DMS53 treated with DMSO at 0.1 percent for 48 hours (cell line): ENCODE measurements around the gene RCAN1.

Source experiments
- DNase-seq: peaks from one replicate; lab custom pipeline; 2025; ENCODE audit not compliant: unreplicated experiment; lab: John Stamatoyannopoulos, UW

RCAN1 gene

DNA sequence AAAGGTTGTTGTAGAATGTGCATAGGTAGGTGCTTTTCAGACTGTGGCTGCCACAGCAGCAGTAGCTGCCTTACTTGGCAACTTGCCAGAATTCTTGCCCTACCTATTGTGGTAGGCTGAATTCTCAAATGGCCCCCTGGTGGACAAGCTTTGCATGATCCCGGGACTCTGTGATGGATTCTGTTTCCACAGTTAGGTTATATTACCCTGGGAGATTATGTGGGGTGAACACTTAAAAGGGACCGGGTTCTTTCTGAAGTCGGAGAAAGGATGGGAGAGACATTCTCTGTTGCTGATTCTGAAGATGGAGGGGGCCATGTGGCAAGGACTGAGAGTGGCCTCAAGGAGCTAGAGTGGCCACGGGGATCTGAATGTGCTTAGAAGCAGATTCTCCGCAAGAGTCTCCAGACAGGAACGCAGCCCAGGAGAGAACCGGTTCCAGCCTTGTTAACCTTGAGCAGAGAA, 70.8 kb downstream of the RCAN1 start:
- DNase-seq: peak; percentile 64

DNA sequence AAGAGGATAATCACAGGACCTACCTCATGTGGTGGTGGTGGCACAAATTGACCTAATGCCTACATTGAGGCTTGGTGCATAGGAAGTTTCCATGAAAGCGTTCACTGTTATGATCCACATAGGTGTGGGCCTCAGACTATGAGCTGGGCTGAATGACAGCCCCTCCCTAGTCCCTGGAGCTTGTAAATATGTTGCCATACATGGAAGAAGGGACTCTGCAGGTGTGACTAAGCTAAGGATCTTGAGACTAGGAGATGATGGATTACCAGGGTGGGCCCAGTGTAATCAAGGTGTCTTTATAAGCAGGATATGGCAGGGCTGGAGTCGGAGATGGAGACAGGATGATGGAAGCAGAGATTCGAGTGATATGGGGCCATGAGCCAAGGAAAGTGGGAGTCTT, 71.9 kb downstream of the RCAN1 start:
- no peak for DNase-seq

DNA sequence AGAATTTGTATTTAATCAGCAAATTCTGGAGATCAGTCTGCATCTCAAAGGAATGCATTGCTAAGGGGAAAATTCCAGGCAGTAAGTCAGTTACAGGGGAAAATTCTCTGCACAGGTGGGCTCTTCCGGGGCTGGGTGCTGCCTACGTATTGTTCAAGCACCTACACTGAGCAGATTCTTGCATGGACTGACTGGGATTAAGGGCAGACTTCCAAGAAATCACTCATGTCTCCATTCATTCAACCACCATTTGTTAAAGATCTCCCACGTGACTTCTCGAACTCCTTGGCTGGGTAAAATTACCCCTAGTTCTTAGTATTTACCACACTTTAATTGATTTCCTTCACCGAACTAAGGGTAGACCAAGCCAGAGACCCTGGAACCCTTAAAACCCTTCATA, 74.7 kb downstream of the RCAN1 start:
- no peak for DNase-seq

DNA sequence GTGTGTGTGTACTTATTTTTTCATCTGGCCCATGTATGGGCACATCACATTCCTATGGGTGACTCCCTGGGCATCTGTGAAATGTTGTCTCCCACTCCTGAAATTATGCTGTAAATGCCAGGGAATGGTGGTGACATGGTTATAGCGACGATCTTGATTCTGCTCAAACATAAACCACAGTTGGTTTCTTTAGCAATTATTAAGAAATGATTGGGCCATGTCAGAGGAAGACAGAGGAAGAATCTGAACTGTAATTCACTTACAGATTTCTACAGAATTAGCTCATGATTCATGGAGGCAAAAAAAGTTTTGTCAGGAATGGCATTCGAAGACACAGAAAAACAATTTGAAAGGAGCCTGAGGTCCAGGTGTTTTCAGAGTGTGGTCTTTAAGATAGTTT, 77.1 kb downstream of the RCAN1 start:
- DNase-seq: no peak

DNA sequence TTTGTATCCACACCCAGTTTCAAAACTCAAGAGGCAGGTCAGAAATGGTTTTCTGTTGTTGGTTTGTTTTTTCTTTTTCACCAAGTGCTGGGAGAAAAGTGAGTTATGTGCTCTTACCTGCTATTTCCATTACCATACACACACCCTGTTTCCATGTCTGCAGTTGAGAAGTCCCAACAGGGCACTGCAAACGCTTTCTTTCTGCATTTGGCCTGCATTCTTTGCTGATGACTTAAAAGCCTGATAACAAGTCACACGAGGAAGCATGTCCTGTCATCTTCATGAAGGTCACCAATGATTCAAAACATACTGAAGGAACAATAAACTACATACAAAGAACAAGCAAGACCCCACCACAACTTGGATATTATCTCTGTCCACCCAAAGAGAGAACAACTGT, 78.1 kb downstream of the RCAN1 start:
- DNase-seq: no peak

DNA sequence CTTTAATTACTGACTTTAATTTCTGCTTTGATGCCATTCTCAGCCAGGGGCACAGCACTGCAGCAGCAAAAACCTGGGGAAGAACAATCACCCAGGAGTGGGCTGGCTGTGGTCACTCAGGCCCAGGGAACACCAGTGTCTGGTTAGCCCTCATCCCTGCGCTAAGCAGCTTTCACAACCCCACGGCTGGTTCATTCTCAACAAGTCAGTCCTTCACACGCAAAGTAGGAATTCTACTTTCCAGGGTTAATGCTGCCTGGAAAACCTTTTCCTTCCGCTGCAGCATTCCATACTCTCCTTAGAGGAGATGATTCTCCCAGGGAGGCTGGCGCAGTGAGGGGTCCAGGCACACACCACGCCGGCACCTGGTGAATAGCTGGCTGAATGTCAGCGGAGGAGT, 78.6 kb downstream of the RCAN1 start:
- no peak for DNase-seq

DNA sequence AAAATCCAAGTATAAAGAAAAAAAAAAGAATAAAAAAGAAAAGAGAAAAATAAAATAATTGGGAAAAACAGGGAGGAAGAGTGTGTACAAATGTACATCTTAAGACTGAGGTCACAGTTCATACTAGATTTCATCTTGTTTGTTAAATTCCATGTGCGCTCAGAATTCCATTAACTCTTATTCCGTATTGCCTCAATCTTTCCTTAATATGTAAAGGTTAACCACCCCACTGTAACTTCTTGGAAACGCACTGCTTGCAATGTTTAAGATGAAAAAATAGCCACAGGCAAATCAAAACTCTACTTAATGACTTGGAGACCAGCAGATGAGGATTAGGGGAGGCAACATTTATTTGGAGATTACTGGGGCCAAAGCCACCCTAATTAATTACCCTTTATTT, 79.0 kb downstream of the RCAN1 start:
- no peak for DNase-seq

DNA sequence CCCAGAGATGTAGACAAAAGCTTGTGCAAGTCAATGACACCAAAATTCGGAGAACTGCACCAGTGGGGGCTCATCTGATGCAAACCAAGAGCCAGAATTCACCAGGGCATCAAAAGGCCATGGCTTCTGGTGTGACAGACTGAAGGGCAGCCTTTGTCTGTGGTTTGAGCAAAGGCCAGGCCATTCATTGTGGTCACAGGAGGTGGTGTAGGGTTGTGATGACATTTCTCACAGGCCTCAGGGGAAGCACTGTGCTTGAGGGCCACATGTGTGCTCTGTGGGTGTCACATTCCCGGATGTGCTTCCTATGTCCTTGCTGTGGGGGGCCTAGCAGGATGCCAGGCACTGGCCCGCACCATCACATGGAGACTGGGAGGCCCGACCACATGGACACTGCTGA, 80.4 kb downstream of the RCAN1 start:
- no peak for DNase-seq

DNA sequence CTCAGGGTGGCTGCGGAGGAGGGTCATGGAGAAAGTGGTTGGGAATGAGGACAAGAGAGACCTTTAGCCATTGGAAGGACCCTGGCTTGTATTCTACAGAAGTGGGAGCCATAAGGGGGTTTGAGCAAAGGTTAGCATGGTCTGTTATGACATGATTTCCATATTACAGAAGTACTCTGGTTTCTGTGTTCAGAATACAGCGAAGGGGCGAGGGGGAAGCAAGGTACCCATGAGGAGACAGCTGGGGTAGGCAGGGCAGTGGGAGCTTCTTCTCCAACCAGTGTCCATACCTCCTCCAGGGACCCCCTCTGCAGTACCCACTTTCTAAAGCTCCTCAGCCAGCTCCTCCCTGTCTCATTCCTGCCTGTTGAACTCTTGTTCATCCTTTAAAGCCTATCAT, 81.0 kb downstream of the RCAN1 start:
- DNase-seq: no peak

DNA sequence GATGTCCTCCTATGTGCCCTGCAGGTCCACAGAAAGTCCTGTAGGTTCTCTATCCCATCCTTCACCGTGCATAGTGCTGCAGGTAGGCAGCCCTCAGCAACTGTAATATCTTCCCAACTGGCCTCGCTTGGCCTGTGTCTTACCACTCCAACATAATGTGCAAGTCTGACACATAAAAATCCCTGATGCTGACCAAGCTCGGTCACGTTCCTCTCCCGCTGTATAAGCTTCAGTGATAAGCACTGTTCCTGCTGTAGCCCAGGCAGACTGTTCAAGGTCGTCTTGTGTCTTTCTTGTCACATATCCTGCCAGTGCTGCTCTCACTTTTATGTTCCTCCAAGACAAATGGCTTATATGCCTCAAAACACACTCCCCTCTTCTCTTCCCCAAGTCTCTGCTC, 83.5 kb downstream of the RCAN1 start:
- no peak for DNase-seq

DNA sequence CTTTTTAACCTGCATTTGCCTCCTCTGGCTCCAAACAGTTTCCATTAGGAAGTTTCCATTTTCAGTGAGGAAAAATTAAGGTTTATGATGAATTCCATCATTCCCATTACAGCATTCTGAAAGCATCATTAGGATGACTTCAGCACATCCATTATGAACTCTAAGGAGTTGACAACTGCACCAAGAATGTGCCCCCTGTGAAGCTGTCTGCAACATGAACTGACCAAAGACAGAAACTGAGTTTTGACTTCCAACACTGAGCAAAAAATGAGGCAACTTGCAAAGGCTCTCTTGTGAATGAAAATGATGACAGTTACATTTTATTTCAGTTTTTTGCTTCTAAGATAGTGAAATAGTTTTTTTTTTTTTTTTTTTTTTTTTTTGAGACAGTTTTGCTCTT, 84.7 kb downstream of the RCAN1 start:
- no peak for DNase-seq

DNA sequence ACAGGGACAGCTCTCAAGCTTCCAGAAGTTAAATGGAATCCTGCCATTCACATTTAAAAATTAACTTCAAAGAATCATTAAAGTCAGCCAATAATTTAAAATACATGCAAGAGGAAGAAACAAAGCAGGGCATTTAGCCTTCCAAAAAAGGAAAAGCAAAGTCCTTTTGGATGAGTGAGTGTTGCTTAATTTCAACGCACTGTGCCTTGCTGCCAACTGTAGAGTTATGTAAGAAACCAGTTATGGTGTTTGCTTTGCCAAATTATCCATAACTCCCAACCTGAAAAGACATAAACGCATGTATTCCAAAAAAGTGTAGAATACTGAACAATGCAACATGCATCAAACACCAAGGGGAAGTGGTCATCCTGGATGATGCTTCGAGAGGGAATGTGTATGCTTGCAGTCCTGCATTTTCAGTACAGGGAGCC, 86.8 kb downstream of the RCAN1 start:
- no peak for DNase-seq

DNA sequence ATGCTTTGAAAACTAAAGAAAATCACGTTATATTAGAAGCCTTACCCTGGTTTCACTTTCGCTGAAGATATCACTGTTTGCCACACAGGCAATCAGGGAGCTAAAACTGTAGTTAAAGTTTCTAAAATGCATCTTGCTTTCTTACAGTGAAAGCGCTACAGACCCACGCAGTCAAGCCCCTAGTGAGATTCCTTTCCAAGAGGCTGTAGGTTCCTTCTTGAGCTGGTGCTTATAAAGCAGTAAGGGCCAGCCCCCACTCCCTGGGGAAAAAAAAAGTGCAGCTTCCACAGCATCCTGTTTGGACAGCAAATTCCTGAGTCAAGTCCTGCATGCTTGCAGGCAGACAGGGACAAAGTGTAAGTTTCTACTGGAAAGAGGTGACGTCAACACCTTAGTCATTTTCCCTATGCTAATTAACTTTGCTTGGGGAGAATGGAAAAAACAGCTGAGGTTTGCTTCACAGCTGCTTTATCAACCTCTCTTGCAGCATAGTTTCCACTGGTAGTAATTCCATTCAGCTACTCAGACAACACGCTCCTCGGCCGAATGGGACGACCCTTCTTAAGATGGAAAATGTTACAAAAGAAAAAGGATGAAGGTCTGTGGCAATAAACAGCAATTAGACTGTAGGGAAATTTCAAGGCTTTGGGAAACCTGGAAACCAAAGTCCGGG, 88.2 kb downstream of the RCAN1 start:
- peak; percentile 34 for DNase-seq

DNA sequence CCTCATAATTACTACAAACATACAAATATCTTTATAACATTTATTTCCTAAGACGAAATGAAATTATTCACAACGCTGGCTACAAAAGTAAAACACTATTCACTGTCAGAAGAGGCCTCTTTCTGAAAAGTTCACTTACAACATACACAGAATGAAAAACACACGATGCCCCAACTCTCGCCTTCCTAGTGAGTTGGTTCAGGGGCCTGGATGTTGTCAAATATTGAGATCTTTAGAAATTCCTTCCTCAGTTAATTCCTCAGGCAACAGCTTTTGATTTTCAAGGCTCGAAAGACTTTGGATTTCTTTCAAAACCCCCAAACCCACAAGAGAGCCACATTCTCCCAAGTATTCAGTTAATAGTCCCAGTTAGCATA, 88.7 kb downstream of the RCAN1 start:
- no peak for DNase-seq

DNA sequence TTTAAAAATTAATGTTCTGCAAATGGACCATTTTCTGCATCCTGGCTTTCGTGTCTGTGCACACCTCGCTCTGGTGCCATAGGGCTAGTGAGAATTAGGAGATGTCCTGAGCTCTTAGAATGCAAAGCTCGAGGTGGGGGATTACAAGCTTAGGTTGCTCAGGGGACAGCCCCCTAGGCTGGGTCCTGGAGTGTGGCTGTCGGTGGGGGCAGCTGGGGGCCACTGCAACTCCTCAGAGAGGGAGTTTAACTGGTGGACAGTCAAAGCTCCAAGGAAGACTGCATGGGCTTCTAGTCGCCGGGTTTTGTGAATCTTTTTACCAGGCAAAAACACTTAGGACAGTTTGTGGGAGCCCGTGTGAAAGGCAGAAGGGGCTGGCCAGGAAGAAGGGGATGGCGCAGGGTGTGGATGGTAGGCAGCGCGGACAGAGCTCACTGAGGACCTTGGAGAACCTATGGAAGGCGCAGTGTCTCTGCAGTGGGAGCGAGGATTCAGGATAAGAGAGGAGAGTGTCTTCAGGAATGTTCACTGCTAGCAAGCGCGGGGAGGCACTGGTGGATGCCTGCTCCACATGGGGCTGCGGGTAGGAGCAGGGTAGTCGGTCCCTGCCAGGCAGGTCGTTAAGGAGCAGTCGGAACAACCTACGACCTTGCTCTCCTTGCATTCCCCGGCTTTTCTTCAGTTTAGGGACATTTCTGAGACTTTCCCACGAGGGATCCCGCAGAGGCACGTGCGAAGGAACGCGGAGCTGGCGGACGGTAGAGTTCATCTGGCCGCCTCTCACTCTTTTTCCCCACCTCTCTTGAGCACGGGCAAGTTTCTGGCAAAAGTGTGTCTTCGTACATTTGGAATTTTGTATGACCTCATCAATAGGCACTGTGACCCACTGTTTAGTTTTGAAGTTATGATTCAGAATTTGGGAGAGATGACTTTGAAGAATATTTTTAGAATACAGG, 90.0 kb downstream of the RCAN1 start:
- no peak for DNase-seq

DNA sequence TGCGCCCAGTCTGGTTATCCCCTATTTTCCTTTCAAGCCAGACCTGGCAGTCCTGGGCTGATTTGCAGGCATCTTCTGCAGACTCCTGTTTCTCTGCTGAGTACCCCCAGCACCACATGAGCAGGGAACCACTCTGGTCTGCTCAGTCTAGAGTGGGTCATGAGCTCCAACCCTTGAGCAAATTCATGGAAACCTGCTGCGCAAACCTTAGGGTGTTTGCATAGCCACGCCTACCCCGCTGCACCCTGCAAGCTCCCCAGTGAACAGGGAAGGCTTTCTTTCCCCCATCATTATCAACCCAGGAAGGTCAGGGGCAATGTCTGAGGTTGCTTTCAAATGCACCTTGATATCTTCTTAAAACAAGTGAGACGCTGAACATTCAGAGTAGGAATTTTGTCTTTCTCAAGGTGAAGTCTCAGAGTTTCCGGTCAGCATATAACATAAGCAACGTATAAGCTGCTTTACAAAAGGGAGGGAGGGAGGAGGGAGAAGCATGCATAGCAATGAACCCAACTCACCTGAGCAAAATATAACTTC, 91.8 kb downstream of the RCAN1 start:
- DNase-seq: no peak

DNA sequence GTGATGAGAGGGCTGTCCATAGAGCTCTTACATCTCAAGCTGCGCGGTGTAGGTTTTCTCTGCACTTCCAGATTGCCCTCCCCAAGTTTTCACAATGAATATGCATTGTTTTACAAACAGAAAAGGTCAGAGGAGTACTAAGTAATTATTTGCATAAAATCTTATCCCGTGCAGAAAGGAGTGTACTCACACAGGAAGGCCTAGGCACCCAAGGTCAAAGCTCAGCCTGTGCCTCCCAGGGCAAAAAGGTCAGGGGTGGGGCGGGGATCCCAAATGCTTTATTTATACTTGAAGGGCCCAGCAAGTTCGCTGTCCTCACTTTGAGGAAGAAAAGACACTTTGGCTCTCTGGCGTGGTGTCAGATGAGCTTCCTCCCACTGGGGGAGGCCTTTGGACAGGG, 92.6 kb downstream of the RCAN1 start:
- DNase-seq: no peak

DNA sequence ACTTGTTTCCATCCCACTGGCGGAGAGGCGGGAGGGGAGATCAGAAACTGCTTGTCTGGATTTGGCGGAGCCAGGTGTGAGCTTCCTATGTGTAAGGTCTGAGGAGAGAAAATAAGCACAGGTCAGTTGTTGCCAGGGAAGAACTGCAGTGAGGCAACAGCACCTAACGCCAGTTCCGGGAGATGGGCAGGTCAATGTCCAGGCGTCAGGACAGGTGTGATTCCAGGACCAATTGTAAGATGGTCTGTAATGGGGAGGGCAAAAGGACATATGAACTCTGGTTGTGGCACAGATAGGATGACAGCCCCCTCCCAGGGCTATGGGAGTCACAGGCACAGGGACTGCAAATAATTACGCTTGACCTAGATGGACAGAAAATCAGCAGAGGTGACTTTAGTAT, 93.4 kb downstream of the RCAN1 start:
- DNase-seq: no peak

DNA sequence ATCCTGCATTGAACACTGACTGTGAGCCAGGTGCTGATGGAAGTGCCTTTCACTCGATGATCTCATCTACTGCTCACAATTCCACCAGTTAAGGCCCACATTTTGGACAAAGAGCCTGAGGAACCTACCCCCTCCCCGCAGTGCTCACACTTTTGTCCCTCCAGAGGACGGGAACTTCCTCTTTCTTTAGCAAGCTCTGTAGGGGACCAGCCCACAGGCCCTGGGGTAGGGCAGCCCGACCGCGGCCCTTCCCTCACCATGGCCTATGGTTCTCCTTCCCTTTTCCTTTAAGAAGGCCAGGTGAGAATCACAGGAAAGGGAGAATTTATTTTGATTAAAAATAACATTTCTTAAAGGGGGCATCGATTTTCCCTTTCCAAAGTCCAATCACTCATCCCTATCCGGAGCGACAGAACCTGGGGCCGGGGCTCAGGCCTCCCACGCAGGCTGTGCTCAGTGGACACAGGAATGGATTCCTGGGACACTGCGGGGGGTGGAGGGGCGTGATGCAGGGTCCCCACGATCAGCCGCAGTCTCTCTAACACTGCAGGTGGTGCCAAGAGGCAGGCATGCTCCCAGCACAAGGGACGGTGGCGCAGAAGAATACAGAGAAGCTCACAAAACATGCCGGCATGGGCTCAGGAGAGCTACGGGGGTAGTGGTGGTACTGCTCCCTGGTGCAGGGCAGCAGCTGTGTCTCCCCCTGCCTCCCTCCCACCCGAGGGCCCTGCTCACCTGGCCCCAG, 94.0 kb downstream of the RCAN1 start:
- DNase-seq: no peak

DNA sequence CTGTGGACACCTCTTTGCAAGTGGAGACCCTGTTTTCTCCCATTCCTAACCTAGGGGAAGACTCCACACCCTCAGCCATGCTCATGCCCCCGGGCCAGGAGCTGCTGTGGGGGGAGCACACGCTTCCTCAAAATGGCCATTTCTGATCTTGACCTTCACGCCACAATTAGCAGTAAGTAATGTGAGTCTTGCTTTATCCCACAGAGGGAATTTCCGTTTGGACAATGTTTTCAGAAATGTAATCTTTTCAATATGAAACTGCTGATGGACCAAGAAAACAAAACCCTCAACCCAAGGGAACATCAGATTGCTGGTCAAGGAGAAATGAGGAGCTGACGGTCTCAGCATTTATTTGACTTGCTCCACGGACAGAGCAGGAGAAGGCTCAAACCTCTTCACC, 94.6 kb downstream of the RCAN1 start:
- DNase-seq: no peak

DNA sequence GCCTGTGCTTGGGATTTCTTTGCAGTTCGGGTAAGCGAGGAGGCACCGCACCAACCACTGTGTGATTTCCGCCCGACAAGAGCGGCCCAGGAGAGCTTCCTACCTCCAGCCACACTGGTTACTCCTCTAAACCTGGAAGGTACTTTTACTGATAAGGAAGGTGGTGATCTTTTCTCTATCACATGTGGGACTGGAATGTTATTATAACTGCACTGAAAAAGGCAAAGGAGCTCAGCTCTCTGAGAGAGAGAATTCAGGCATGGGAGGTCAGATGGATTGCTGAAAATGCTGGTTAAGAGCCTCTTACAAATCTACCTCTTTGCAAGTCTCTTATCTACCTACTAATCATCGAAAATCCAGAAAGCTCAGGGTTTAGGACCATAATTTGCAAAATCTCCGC, 95.2 kb downstream of the RCAN1 start:
- DNase-seq: no peak
